Epithelial cell of esophagus (primary cell): ENCODE measurements around the gene TCEA3.

ENCODE experiments used
- DNase-seq: peaks from one replicate; pipeline ENCODE4 v3.0.0; 2010; ENCODE audit warnings: low read depth
- H3K4me3 ChIP-seq: 2 replicates; pipeline ENCODE4 v1.5.1; 2011; ENCODE audit warnings: mild to moderate bottlenecking, low read length, control low read depth
- CTCF ChIP-seq: IDR thresholded peaks from 2 replicates; pipeline ENCODE4 v1.5.1; 2011; ENCODE audit warnings: low read depth, mild to moderate bottlenecking, low read length, control low read depth, inconsistent platforms; ENCODE audit not compliant: insufficient read depth; ENCODE audit errors: missing control alignments

The TCEA3 gene

GRCh38 chr1:23389837-23390321 lies 34.7 kb downstream of the TCEA3 start:
- H3K4me3 ChIP-seq: no peak overlapping the region
- no peak for TF ChIP-seq CTCF
- no peak for DNase-seq

DNA sequence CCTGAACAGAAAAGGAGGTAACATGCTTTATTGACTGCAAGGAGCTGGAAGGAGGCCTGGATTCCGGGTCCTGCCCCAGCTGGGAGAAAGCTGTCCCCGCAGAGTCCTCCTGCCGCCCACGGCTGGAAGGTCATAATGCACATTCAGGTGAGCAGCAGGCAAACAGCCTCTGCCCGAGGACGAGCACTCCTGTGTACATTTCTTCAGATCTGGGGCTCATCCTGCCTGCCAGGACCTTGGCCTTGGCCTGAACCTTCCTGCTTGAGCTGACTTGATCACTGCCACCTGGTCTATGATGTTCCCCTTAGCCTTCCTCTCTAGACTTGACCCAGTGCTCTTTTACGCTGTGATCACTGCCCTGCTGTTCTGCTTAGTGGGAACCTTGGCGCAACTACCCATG lies 37.1 kb downstream of the TCEA3 start:
- TF ChIP-seq CTCF: no peak
- DNase-seq: no peak
- H3K4me3 ChIP-seq: no peak overlapping the region

DNA sequence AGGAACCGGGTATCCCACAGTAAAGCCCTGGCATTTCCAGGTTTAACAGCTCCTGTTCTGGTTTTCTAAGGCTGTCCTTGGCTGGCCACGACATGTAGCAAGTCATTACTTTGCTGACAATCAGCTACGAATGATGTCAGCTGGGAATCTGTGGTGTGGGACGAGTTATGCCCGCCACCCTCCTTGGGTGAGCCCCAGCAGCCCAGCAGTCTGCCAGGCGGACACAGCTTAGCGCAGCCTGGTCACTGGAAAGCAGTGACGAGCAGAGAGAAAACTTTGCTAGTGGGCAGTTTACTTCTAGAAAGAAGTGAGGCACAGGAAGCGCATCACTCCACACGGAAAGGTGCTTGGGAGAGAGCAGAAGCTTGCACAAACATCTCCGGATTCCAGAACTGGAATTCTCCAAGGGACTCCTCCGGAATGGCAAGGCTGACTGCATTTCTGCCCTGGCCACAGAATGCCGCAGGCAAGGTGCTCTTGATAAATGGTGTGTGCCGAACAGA lies 39.4 kb downstream of the TCEA3 start:
- TF ChIP-seq CTCF: no peak
- peak; percentile 51 for DNase-seq
- H3K4me3 ChIP-seq: no peak overlapping the region

DNA sequence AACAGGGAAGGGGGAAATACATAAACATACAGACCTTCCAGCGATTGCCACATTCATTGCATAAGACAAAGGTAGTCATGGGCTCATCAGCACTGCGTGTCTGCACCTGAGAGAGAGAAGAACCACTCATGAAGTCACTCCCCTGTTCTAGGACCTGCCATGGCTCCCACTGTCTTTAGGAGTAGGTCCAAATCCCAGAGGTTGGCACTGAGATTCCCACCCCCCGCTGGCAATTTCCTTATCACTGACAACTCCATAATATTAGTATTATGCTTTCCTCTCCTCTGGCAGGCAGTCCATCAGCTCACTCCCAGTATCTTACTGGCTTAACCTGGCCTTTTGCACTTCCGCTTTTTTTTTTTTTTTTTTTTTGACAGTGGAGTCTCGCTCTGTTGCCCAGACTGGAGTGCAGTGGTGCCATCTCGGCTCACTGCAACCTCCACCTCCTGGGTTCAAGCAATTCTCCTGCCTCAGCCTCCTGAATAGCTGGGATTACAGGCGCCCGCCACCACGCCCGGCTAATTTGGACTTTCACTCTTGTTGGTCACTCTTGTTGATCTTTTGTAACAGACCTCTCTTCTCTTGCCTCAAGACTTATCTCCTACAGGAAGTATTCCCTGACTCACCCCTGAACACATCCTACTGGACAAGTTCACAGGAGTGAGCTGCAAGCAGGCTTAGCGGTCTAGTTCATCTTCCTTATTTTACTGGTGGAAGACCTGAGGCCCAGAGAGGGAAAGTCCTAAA lies 40.1 kb downstream of the TCEA3 start:
- DNase-seq: peak; percentile 97
- TF ChIP-seq CTCF: no peak
- H3K4me3 ChIP-seq: no peak overlapping the region

- TF ChIP-seq CTCF: no peak
- no peak overlapping the region for H3K4me3 ChIP-seq
- DNase-seq: no peak
Observed at GRCh38 chr1:23383577-23384311, 40.8 kb downstream of the TCEA3 start.

GRCh38 chr1:23381233-23381885 lies 43.2 kb downstream of the TCEA3 start:
- H3K4me3 ChIP-seq: no peak overlapping the region
- TF ChIP-seq CTCF: no peak
- no peak for DNase-seq
